GM19395 (cell line): ENCODE results near the gene NDUFV3.
"Not testable (repeated sequence)": the region's sequence is repeated elsewhere in the genome, so short reads cannot be mapped to it uniquely, and the experiment has no call there.

ENCODE experiments used
- ATAC-seq: cut with Tn5 transposase; IDR thresholded peaks from one replicate; pipeline ENCODE4 v1.9.1; 2021; ENCODE audit warnings: mild to moderate bottlenecking, moderate library complexity; ENCODE audit not compliant: unreplicated experiment

Gene NDUFV3

GRCh38 chr21:42855937-42856335, 37.2 kb upstream of the NDUFV3 start:
- ATAC-seq = no peak

GRCh38 chr21:42857216-42857615, 35.9 kb upstream of the NDUFV3 start:
- no peak for ATAC-seq

GRCh38 chr21:42858185-42858847, 34.8 kb upstream of the NDUFV3 start:
- no peak for ATAC-seq

GRCh38 chr21:42858957-42859890, 33.9 kb upstream of the NDUFV3 start:
- no peak for ATAC-seq

- no peak for ATAC-seq
Observed at GRCh38 chr21:42859891-42860230, 33.2 kb upstream of the NDUFV3 start.

GRCh38 chr21:42860345-42860744, 32.8 kb upstream of the NDUFV3 start:
- ATAC-seq = no peak

GRCh38 chr21:42861311-42861847, 31.7 kb upstream of the NDUFV3 start:
- no peak for ATAC-seq

GRCh38 chr21:42861848-42862400, 31.2 kb upstream of the NDUFV3 start:
- no peak for ATAC-seq

- no peak for ATAC-seq
Observed at GRCh38 chr21:42862774-42863503, 30.2 kb upstream of the NDUFV3 start.

- ATAC-seq = no peak
Observed at GRCh38 chr21:42863504-42863870, 29.6 kb upstream of the NDUFV3 start.

- no peak for ATAC-seq
Observed at GRCh38 chr21:42864286-42864685, 28.8 kb upstream of the NDUFV3 start.

GRCh38 chr21:42864815-42865775, 28.0 kb upstream of the NDUFV3 start:
- ATAC-seq = no peak

- no peak for ATAC-seq
Observed at GRCh38 chr21:42865776-42866160, 27.3 kb upstream of the NDUFV3 start.

GRCh38 chr21:42868196-42868595, 24.9 kb upstream of the NDUFV3 start:
- ATAC-seq = no peak

- ATAC-seq = no peak
Observed at GRCh38 chr21:42873096-42873495, 20.0 kb upstream of the NDUFV3 start.

- not testable (repeated sequence) for ATAC-seq
Observed at GRCh38 chr21:42875811-42876210, 17.3 kb upstream of the NDUFV3 start.

- peak; percentile 31 for ATAC-seq
Observed at GRCh38 chr21:42878678-42878992, 14.5 kb upstream of the NDUFV3 start.

GRCh38 chr21:42878993-42879787, 13.9 kb upstream of the NDUFV3 start, which contains the start of gene WDR4:
Gene WDR4 (minus strand): TSS chr21:42879539. CDS start chr21:42879495, 44 bp downstream.
- peak; percentile 81 for ATAC-seq

- no peak for ATAC-seq
Observed at GRCh38 chr21:42880352-42880751, 12.8 kb upstream of the NDUFV3 start.
